ENCODE results near the gene PEX16.

- no peak for TF ChIP-seq CTCF (IDR thresholded peaks at IDR 0.05)
- no peak for TF ChIP-seq EP300 (IDR thresholded peaks at IDR 0.05)
Measured at GRCh38 chr11:45904309-45904915, 13.3 kb downstream of the PEX16 start.
